GM12872 (cell line): ENCODE data around the gene ENO4.

Experiments used
- CTCF ChIP-seq: IDR thresholded peaks from 3 replicates; pipeline ENCODE4 v1.5.1; 2011; ENCODE audit warnings: low read depth, mild to moderate bottlenecking, low read length, moderate library complexity; ENCODE audit not compliant: insufficient read depth

ENO4 gene

GRCh38 chr10:116931806-116932205 lies 82.5 kb downstream of the ENO4 start:
- TF ChIP-seq CTCF, result no peak
